Stimulated activated naive B cell treated with anti-CD40 and anti-IgM and Interleukin-4, amounts not matched to agents 10 μg/mL and 1 μg/mL and 100 μg/mL, for 72 hours (primary cell): Measurements from ENCODE around the gene TIGAR.

Experiments
- ATAC-seq, 2 donors: fragments of 150-1000 bp; cut with Tn5 transposase; replicated peaks; 2 replicates each; pipeline ENCODE4 v1.10.0; 2021; ENCODE audit warnings: moderate library complexity in 1 of 2
- DNase-seq: peaks from one replicate; pipeline ENCODE4 v3.0.0; 2021
- H3K27ac Mint-ChIP-seq: one replicate; pipeline ENCODE4 v1.8.0; 2022; ENCODE audit warnings: mild to moderate bottlenecking, mixed read lengths
- H3K27me3 Mint-ChIP-seq, 2 donors: one replicate each; pipeline ENCODE4 v1.8.0; 2022; ENCODE audit warnings: mixed read lengths in 2 of 2
- H3K36me3 Mint-ChIP-seq, 2 donors: one replicate each; pipeline ENCODE4 v1.8.0; 2022; ENCODE audit warnings: mixed read lengths in 2 of 2, mild to moderate bottlenecking in 1 of 2
- H3K4me1 Mint-ChIP-seq, 2 donors: one replicate each; pipeline ENCODE4 v1.8.0; 2022; ENCODE audit warnings: mixed read lengths in 2 of 2, mild to moderate bottlenecking in 1 of 2
- H3K4me3 Mint-ChIP-seq, 2 donors: one replicate each; pipeline ENCODE4 v1.8.0; 2022; ENCODE audit warnings: mild to moderate bottlenecking in 2 of 2, mixed read lengths in 2 of 2, moderate library complexity in 1 of 2
- H3K9me3 Mint-ChIP-seq, 2 donors: one replicate each; pipeline ENCODE4 v1.8.0; 2022; ENCODE audit warnings: mixed read lengths in 2 of 2, mild to moderate bottlenecking in 1 of 2

TIGAR gene

GRCh38 chr12:4355156-4356040 is 34.4 kb downstream of the TIGAR start:
- no peaks in the 10 kb centered on the region for H3K27me3 Mint-ChIP-seq
- H3K36me3 Mint-ChIP-seq: peaks cover 6 to 34% of the 10 kb centered on the region in 2 donors
- H3K4me3 Mint-ChIP-seq: no peak overlapping the region

GRCh38 chr12:4356041-4356327 is 35.0 kb downstream of the TIGAR start:
- DNase-seq: peak; percentile 45

More at GRCh38 chr12:4355156-4356040, 34.4 kb downstream of the TIGAR start:
- no peak overlapping the region for H3K27ac Mint-ChIP-seq
- H3K4me1 Mint-ChIP-seq: peaks cover 3 to 6% of the 10 kb centered on the region in 2 donors
- no peak for DNase-seq
- H3K9me3 Mint-ChIP-seq: no peaks in the 10 kb centered on the region
- peak in 1 of 2 donors; percentile 12 for ATAC-seq

GRCh38 chr12:4366090-4366489 is 45.1 kb downstream of the TIGAR start:
- DNase-seq: no peak
- Mint-ChIP-seq H3K36me3 (peaks cover 0 to 2% of the 10 kb centered on the region in 2 donors), H3K4me3 (no peak overlapping the region), H3K4me1 (no peaks in the 10 kb centered on the region), H3K9me3 (no peaks in the 10 kb centered on the region), H3K27ac (no peak overlapping the region), H3K27me3 (peaks cover 34 to 35% of the 10 kb centered on the region in 2 donors)
- no peak for ATAC-seq

More at GRCh38 chr12:4356041-4356327, 35.0 kb downstream of the TIGAR start:
- peaks cover 6 to 30% of the 10 kb centered on the region in 2 donors for H3K36me3 Mint-ChIP-seq
- peaks cover 3 to 6% of the 10 kb centered on the region in 2 donors for H3K4me1 Mint-ChIP-seq
- no peaks in the 10 kb centered on the region for H3K27me3 Mint-ChIP-seq
- H3K27ac Mint-ChIP-seq: no peak overlapping the region
- H3K9me3 Mint-ChIP-seq: no peaks in the 10 kb centered on the region
- ATAC-seq: peak; percentile 62 to 63
- H3K4me3 Mint-ChIP-seq: no peak overlapping the region

GRCh38 chr12:4369548-4369947 is 48.5 kb downstream of the TIGAR start:
- Mint-ChIP-seq H3K4me1 (no peaks in the 10 kb centered on the region), H3K27ac (no peak overlapping the region), H3K36me3 (no peaks in the 10 kb centered on the region), H3K27me3 (peaks cover 49 to 55% of the 10 kb centered on the region in 2 donors), H3K4me3 (no peak overlapping the region), H3K9me3 (no peaks in the 10 kb centered on the region)
- DNase-seq (no peak), ATAC-seq (no peak)

DNA sequence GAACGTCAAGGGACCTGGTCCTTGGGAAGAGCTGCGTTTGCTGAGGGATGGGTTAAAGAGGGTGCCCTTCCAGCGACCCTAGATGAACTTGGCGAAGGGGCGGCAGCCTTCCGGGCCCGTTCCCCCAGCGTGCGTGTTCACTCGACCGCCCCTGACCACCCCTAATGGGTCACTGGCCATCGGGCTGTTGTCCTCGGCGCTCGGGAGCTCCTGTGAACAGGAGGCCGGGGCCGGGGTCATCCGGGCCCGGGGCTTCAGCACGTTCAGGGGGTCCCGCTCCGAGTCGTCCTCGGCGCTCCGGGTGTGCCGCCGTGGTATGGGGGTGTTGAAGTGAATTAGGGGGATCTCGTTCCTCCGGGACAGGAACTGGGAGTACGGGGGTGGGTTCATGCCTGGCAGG is 49.3 kb downstream of the TIGAR start:
- no peak overlapping the region for H3K27ac Mint-ChIP-seq
- ATAC-seq (no peak), DNase-seq (no peak)
- H3K9me3 Mint-ChIP-seq: no peaks in the 10 kb centered on the region
- no peak overlapping the region for H3K4me3 Mint-ChIP-seq
- H3K27me3 Mint-ChIP-seq: peaks cover 49 to 55% of the 10 kb centered on the region in 2 donors
- H3K36me3 Mint-ChIP-seq: no peaks in the 10 kb centered on the region
- H3K4me1 Mint-ChIP-seq: no peaks in the 10 kb centered on the region

- no peak overlapping the region for H3K27ac Mint-ChIP-seq
- ATAC-seq: no peak
- DNase-seq: no peak
- peaks cover 31 to 41% of the 10 kb centered on the region in 2 donors for H3K27me3 Mint-ChIP-seq
- H3K4me3 Mint-ChIP-seq: no peak overlapping the region
- H3K9me3 Mint-ChIP-seq: no peaks in the 10 kb centered on the region
- H3K4me1 Mint-ChIP-seq: no peaks in the 10 kb centered on the region
- no peaks in the 10 kb centered on the region for H3K36me3 Mint-ChIP-seq
Measured at GRCh38 chr12:4372653-4373052, 51.6 kb downstream of the TIGAR start.

DNA sequence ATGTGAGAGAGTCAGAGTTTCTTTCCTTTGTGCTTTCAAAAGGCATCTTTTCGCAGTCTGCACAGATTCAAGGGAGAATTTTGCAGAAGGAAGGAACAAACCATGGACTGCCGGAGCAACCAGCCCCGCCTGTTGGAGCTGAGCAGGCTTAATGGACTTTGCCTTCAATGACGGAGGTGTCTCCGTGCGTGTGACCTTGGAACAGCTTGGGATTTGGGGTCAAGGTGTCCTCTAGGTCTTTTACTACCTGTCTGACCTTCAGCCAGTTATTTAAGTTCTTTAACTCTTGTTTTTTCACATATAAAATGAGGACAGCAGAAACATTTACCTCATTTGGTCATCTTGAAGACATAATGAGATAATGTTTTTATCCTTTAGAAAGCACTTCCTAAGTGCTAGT is 54.4 kb downstream of the TIGAR start:
- H3K27ac Mint-ChIP-seq: no peak overlapping the region
- H3K9me3 Mint-ChIP-seq: no peaks in the 10 kb centered on the region
- peaks cover 41 to 55% of the 10 kb centered on the region in 2 donors for H3K27me3 Mint-ChIP-seq
- no peak for DNase-seq
- H3K36me3 Mint-ChIP-seq: no peaks in the 10 kb centered on the region
- H3K4me3 Mint-ChIP-seq: no peak overlapping the region
- H3K4me1 Mint-ChIP-seq: no peaks in the 10 kb centered on the region
- no peak for ATAC-seq

DNA sequence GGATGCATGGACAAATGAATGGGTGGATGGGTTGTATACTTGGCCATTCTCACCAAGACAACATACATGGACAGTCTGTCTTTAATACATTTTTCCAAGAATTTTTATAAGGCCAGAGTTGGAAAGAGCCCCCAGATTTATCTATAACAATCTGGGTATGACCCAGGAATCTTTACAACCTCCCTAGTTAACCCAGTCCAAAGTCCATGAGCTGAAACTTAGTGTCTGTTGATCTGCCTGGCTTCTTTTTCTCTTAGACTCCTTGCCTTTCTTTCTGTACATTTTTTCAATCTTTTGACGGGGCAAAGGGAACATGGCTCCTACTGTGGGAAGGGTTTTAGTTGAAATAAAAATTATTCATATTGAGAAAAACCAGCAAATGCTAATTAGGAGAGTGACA is 57.8 kb downstream of the TIGAR start:
- H3K9me3 Mint-ChIP-seq: no peaks in the 10 kb centered on the region
- peaks cover 0 to 5% of the 10 kb centered on the region in 2 donors for H3K4me1 Mint-ChIP-seq
- H3K36me3 Mint-ChIP-seq: no peaks in the 10 kb centered on the region
- peaks cover 30 to 54% of the 10 kb centered on the region in 2 donors for H3K27me3 Mint-ChIP-seq
- ATAC-seq (no peak), DNase-seq (no peak)
- H3K27ac Mint-ChIP-seq: no peak overlapping the region
- no peak overlapping the region for H3K4me3 Mint-ChIP-seq

- ATAC-seq: no peak
- no peaks in the 10 kb centered on the region for H3K9me3 Mint-ChIP-seq
- no peak within 1 kb of the TSS for H3K27ac Mint-ChIP-seq
- peaks cover 0 to 5% of the 10 kb centered on the region in 2 donors for H3K4me1 Mint-ChIP-seq
- no peaks in the 10 kb centered on the region for H3K36me3 Mint-ChIP-seq
- peaks cover 26 to 49% of the 10 kb centered on the region in 2 donors for H3K27me3 Mint-ChIP-seq
- no peak for DNase-seq
- H3K4me3 Mint-ChIP-seq: no peak within 1 kb of the TSS
Measured at GRCh38 chr12:4379405-4379804, 58.4 kb downstream of the TIGAR start, which contains the start of gene FGF23. Gene FGF23 (minus strand): TSS chr12:4379712. CDS start chr12:4379582, 130 bp downstream.

DNA sequence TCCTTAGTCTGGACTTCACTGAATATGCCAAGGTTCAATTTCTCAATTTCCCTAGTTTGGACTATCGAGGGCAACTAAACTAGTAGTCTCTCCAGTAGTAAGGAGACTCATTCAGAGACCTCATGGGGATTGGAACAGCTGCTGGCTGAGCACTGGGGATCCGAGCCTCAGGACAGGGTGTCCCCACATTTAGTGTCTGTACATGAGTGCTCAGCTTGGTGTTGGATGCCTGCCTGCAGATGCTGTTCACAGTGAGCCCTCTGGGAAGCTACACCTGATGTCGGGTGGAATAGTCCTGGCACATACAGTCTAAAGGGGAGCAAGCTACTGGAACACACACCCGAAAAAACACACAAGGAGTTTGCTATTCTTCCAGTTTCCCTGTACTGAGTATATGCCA is 59.3 kb downstream of the TIGAR start:
- Mint-ChIP-seq H3K4me1 (peaks cover 0 to 5% of the 10 kb centered on the region in 2 donors), H3K36me3 (no peaks in the 10 kb centered on the region), H3K9me3 (no peaks in the 10 kb centered on the region), H3K27ac (no peak overlapping the region), H3K27me3 (peaks cover 20 to 43% of the 10 kb centered on the region in 2 donors), H3K4me3 (no peak overlapping the region)
- DNase-seq: no peak
- ATAC-seq: no peak

DNA sequence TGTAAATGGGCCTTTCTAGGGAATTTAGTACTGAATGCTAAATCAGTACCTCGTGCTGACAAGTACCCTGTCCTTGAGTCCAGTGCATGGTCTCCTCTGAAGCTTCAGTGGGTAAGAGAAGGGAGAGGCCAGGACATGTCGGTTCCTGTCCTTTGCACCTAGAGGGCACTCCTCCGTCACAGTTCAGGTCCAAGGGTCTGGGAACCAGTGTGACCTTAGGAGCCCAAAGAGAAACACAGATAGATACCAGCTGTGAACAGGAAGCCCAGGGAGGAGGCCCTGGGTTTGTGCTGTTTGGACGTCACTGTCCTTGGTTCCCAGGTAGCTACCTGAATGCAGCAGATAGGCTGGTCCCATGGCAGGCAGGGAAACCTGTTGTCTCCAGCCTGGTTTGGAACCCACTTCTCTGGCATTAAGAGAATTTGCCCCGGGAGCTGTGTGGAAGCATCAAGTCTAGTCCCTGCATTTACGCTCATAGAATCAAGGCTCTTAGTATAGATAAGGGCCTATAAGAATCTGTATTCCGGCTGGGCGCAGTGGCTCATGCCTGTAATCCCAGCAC is 62.4 kb downstream of the TIGAR start:
- Mint-ChIP-seq H3K4me1 (peaks cover 0 to 5% of the 10 kb centered on the region in 2 donors), H3K4me3 (no peak overlapping the region), H3K27me3 (peaks cover 18 to 39% of the 10 kb centered on the region in 2 donors), H3K9me3 (no peaks in the 10 kb centered on the region), H3K36me3 (no peaks in the 10 kb centered on the region), H3K27ac (no peak overlapping the region)
- peak; percentile 79 to 94 for ATAC-seq
- DNase-seq: no peak

DNA sequence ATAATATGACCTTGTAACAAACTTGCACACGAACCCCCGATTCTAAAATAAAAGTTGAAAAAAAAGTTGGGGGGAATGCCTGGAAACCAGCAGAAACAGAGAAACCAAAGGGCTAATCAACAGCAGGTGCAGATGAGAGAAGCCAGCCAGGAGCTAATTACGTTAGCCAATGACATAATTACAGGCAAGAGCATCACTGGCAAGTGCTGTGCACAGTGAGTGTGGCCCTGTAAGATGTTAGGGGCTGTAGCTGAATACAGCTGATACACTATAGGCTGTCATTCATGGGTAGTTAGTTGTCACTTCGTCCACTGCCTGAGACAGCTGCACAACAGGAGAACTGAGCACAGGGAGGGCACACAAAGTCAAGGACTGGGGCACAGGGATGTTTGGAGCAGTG is 65.8 kb downstream of the TIGAR start:
- H3K27me3 Mint-ChIP-seq: peaks cover 4 to 19% of the 10 kb centered on the region in 2 donors
- no peak for ATAC-seq
- no peaks in the 10 kb centered on the region for H3K36me3 Mint-ChIP-seq

DNA sequence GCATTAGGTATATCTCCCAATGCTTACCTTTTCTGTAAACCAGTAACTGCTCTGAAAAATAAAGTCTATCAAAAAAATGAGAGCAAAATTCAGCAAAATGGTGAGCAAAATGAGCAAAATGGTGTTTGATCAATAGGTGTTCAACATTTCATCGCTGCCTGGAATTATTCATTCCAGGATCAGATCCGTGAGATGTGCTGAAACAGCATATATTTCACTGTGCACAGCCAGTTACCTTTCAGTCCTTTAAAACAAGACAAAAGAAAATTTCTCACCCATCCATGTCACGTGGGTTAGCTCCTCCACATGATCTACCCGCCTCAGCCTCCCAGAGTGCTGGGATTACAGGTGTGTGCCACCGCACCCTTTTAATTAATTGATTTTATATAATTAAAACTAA is 66.6 kb downstream of the TIGAR start:
- ATAC-seq (no peak), DNase-seq (no peak)
- H3K9me3 Mint-ChIP-seq: no peaks in the 10 kb centered on the region
- H3K36me3 Mint-ChIP-seq: no peaks in the 10 kb centered on the region
- H3K27me3 Mint-ChIP-seq: peaks cover 6 to 20% of the 10 kb centered on the region in 2 donors
- no peak overlapping the region for H3K4me3 Mint-ChIP-seq
- H3K4me1 Mint-ChIP-seq: peaks cover 0 to 5% of the 10 kb centered on the region in 2 donors
- no peak overlapping the region for H3K27ac Mint-ChIP-seq

More for the DNA sequence above, 65.8 kb downstream of the TIGAR start:
- DNase-seq: no peak
- Mint-ChIP-seq H3K9me3 (no peaks in the 10 kb centered on the region), H3K27ac (no peak overlapping the region), H3K4me1 (peaks cover 0 to 5% of the 10 kb centered on the region in 2 donors), H3K4me3 (no peak overlapping the region)

DNA sequence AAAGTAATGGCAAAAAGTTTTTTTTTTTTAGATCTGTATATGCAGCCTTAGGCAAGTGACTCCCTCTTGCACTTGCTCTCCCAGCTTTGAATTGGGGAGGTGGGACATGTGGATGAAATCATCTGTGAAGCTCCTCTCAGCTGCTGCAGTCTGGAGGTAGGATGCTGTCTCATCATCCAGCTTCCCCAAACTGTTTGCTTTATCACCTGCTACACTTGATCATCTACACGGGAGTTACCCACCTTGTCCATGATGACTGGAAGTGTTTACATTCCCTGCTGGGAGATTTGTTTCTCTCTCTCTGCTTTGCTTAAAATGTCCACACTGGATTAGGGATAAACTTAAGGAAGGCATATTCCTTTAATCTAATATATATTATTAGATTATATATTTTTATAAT is 67.0 kb downstream of the TIGAR start:
- Mint-ChIP-seq H3K27ac (no peak overlapping the region), H3K4me1 (peaks cover 0 to 5% of the 10 kb centered on the region in 2 donors), H3K9me3 (no peaks in the 10 kb centered on the region), H3K4me3 (no peak overlapping the region), H3K36me3 (no peaks in the 10 kb centered on the region), H3K27me3 (peaks cover 6 to 16% of the 10 kb centered on the region in 2 donors)
- no peak for DNase-seq
- no peak for ATAC-seq

GRCh38 chr12:4388662-4389061 is 67.6 kb downstream of the TIGAR start:
- DNase-seq (no peak), ATAC-seq (no peak)
- H3K27ac Mint-ChIP-seq: no peak overlapping the region
- H3K27me3 Mint-ChIP-seq: peaks cover 6 to 14% of the 10 kb centered on the region in 2 donors
- no peaks in the 10 kb centered on the region for H3K4me1 Mint-ChIP-seq
- no peak overlapping the region for H3K4me3 Mint-ChIP-seq
- H3K9me3 Mint-ChIP-seq: no peaks in the 10 kb centered on the region
- H3K36me3 Mint-ChIP-seq: no peaks in the 10 kb centered on the region
